Measurements from ENCODE around the gene NLRP5. TPM values are rescaled to one million over a fixed set of nuclear protein-coding genes. Genes with fewer than 3 reads are reported as not detected.
"Not testable (repeated sequence)": the region's sequence is repeated elsewhere in the genome, so short reads cannot be mapped to it uniquely, and the experiment has no call there.

The NLRP5 gene
- total RNA-seq, 1 donor from 2014 or later = not detected

DNA sequence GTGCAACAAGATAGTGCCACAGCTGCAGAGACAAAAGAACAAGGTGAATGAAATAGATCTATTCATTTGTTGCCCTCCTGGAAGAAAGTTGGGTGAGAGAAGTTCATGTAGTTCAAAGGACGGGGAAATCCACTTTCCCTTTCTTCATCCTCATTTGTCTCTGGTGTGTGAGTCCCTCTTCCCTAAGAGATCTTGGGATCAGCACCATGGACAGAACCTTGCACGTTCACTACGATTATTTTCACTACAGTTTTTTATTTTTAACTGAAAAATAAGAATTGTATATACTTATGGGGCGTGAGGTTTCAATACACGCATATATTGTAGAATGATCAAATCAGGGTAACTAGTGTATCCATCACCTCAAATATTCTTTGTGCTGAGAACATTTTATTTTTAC lies 29.2 kb downstream of the NLRP5 start:
- H3K9me3 Mint-ChIP-seq = peaks cover 28% of the 10 kb centered on the region
- TF ChIP-seq, protein P1, sequence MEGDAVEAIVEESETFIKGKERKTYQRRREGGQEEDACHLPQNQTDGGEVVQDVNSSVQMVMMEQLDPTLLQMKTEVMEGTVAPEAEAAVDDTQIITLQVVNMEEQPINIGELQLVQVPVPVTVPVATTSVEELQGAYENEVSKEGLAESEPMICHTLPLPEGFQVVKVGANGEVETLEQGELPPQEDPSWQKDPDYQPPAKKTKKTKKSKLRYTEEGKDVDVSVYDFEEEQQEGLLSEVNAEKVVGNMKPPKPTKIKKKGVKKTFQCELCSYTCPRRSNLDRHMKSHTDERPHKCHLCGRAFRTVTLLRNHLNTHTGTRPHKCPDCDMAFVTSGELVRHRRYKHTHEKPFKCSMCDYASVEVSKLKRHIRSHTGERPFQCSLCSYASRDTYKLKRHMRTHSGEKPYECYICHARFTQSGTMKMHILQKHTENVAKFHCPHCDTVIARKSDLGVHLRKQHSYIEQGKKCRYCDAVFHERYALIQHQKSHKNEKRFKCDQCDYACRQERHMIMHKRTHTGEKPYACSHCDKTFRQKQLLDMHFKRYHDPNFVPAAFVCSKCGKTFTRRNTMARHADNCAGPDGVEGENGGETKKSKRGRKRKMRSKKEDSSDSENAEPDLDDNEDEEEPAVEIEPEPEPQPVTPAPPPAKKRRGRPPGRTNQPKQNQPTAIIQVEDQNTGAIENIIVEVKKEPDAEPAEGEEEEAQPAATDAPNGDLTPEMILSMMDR (IDR thresholded peaks at IDR 0.05) = no peak
- TF ChIP-seq EZH2phosphoT487 (IDR thresholded peaks at IDR 0.05) = no peak
- H2AFZ ChIP-seq (replicated peaks) = no peak overlapping the region
- H3K36me3 Mint-ChIP-seq = no peaks in the 10 kb centered on the region
- H3K4me3 ChIP-seq = no peak overlapping the region
- H3K4me2 ChIP-seq = no peak overlapping the region
- no peaks in the 10 kb centered on the region for H3K79me2 ChIP-seq (ENCODE audit: low read depth)
- H3K27me3 ChIP-seq = no peaks in the 10 kb centered on the region
- peak; percentile 9 for DNase-seq (ENCODE audit: low spot score)
- no peak overlapping the region for H3K9ac ChIP-seq
- H3K4me1 Mint-ChIP-seq = no peaks in the 10 kb centered on the region
- no peaks in the 10 kb centered on the region for H4K20me1 ChIP-seq (ENCODE audit: low read depth)
- H3K27me3 Mint-ChIP-seq (ENCODE audit: insufficient read depth, low read depth) = peaks cover 2% of the 10 kb centered on the region
- H3K9me3 ChIP-seq (ENCODE audit: low read depth) = peaks cover 13% of the 10 kb centered on the region
- no peaks in the 10 kb centered on the region for H3K36me3 ChIP-seq
- no peak overlapping the region for H3K4me3 Mint-ChIP-seq
- H3F3A ChIP-seq (ENCODE audit: low read depth) = no peaks in the 10 kb centered on the region
- no peak overlapping the region for H3K27ac Mint-ChIP-seq
- no peaks in the 10 kb centered on the region for H3K4me1 ChIP-seq
- H3K27ac ChIP-seq = no peak overlapping the region

DNA sequence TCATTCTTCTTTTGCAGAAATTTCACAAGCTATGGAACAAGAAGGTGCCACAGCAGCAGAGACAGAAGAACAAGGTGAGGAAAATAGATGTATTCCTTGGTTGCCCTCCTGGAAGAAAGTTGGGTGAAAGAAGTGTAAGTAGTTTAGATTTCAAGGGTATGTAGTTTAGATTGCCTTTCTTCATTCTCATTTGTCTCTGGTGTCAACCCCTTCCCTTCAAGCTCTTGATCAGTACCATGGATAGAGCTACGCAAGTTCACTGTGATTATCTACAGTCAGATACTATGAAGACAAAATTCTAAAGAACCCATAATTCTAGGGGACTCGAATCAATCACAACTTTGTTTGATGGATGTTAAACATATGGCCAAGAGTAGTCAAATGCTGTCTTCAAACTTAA lies 32.8 kb downstream of the NLRP5 start:
- not testable (repeated sequence) for H3K27ac ChIP-seq; H3K36me3 ChIP-seq; H3K27me3 Mint-ChIP-seq (ENCODE audit: insufficient read depth, low read depth); H3K27ac Mint-ChIP-seq; H3K4me3 ChIP-seq; H3K36me3 Mint-ChIP-seq; H3K4me1 Mint-ChIP-seq; DNase-seq (ENCODE audit: low spot score); H2AFZ ChIP-seq (replicated peaks); H3K4me2 ChIP-seq; H3F3A ChIP-seq (ENCODE audit: low read depth); H4K20me1 ChIP-seq (ENCODE audit: low read depth); H3K9ac ChIP-seq; H3K27me3 ChIP-seq; H3K4me1 ChIP-seq; H3K79me2 ChIP-seq (ENCODE audit: low read depth); H3K4me3 Mint-ChIP-seq
- H3K9me3 ChIP-seq (ENCODE audit: low read depth) = peaks cover 21% of the 10 kb centered on the region
- peaks cover 25% of the 10 kb centered on the region for H3K9me3 Mint-ChIP-seq

DNA sequence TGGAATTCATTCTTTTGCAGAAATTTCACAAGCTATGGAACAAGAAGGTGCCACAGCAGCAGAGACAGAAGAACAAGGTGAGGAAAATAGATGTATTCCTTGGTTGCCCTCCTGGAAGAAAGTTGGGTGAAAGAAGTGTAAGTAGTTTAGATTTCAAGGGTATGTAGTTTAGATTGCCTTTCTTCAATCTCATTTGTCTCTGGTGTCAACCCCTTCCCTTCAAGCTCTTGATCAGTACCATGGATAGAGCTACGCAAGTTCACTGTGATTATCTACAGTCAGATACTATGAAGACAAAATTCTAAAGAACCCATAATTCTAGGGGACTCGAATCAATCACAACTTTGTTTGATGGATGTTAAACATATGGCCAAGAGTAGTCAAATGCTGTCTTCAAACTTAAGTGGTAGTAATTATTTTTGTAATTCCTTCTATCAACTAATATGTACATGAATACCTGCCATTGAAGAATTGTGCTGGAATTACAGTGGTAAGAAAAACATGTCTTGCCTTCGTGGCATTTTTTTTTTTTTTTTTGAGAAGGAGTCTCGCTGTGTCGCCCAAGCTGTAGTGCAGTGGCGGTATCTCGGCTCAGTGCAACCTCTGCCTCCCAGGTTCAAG lies 33.9 kb downstream of the NLRP5 start:
- not testable (repeated sequence) for H3K79me2 ChIP-seq (ENCODE audit: low read depth); H3K4me3 ChIP-seq; H2AFZ ChIP-seq (replicated peaks); H3F3A ChIP-seq (ENCODE audit: low read depth); H3K9ac ChIP-seq; H3K27me3 ChIP-seq; H3K4me3 Mint-ChIP-seq; DNase-seq (ENCODE audit: low spot score); H3K27ac ChIP-seq; H3K36me3 Mint-ChIP-seq; H3K4me2 ChIP-seq; H3K27me3 Mint-ChIP-seq (ENCODE audit: insufficient read depth, low read depth); H3K36me3 ChIP-seq; H3K27ac Mint-ChIP-seq; H4K20me1 ChIP-seq (ENCODE audit: low read depth); H3K4me1 Mint-ChIP-seq; H3K4me1 ChIP-seq
- H3K9me3 ChIP-seq (ENCODE audit: low read depth) = peaks cover 14% of the 10 kb centered on the region
- H3K9me3 Mint-ChIP-seq = peaks cover 29% of the 10 kb centered on the region

DNA sequence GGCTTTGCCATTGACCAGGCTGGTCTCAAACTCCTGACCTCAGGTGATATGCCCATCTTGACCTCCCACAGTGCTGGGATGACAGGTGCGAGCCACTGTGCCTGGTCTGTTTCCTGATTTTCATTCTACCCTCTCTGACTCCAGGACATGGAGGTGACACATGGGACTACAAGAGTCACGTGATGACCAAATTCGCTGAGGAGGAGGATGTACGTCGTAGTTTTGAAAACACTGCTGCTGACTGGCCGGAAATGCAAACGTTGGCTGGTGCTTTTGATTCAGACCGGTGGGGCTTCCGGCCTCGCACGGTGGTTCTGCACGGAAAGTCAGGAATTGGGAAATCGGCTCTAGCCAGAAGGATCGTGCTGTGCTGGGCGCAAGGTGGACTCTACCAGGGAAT lies 40.2 kb downstream of the NLRP5 start:
- H3K27me3 Mint-ChIP-seq (ENCODE audit: insufficient read depth, low read depth) = peaks cover 3% of the 10 kb centered on the region
- no peak overlapping the region for H3K9ac ChIP-seq
- H2AFZ ChIP-seq (replicated peaks) = no peak overlapping the region
- H4K20me1 ChIP-seq (ENCODE audit: low read depth) = no peaks in the 10 kb centered on the region
- H3K4me2 ChIP-seq = no peak overlapping the region
- H3K9me3 ChIP-seq (ENCODE audit: low read depth) = peaks cover 12% of the 10 kb centered on the region
- H3K9me3 Mint-ChIP-seq = peaks cover 43% of the 10 kb centered on the region
- H3K4me1 Mint-ChIP-seq = no peaks in the 10 kb centered on the region
- no peaks in the 10 kb centered on the region for H3K4me1 ChIP-seq
- H3K27ac ChIP-seq = no peak overlapping the region
- H3K4me3 ChIP-seq = no peak overlapping the region
- H3K4me3 Mint-ChIP-seq = no peak overlapping the region
- no peaks in the 10 kb centered on the region for H3K27me3 ChIP-seq
- no peak overlapping the region for H3K27ac Mint-ChIP-seq
- no peaks in the 10 kb centered on the region for H3K79me2 ChIP-seq (ENCODE audit: low read depth)
- H3K36me3 Mint-ChIP-seq = no peaks in the 10 kb centered on the region
- TF ChIP-seq, protein P1 (IDR thresholded peaks at IDR 0.05) = no peak
- no peak for TF ChIP-seq EZH2phosphoT487 (IDR thresholded peaks at IDR 0.05)
- no peak for TF ChIP-seq EZH2 (IDR thresholded peaks at IDR 0.05)
- DNase-seq (ENCODE audit: low spot score) = no peak
- no peaks in the 10 kb centered on the region for H3K36me3 ChIP-seq
- H3F3A ChIP-seq (ENCODE audit: low read depth) = no peaks in the 10 kb centered on the region
